DMS79 treated with DMSO at 0.1 percent for 48 hours (cell line): ENCODE results near the gene DLGAP1.
A peak's percentile ranks its signal among the peaks of the same experiment; 100 is the strongest.

Experiments
- DNase-seq: peaks from one replicate; lab custom pipeline; 2025; lab: John Stamatoyannopoulos, UW

Gene DLGAP1

GRCh38 chr18:3530807-3531206 lies 924.3 kb downstream of the DLGAP1 start:
- no peak for DNase-seq

GRCh38 chr18:3529601-3530000 lies 925.5 kb downstream of the DLGAP1 start:
- DNase-seq = peak; percentile 100

DNA sequence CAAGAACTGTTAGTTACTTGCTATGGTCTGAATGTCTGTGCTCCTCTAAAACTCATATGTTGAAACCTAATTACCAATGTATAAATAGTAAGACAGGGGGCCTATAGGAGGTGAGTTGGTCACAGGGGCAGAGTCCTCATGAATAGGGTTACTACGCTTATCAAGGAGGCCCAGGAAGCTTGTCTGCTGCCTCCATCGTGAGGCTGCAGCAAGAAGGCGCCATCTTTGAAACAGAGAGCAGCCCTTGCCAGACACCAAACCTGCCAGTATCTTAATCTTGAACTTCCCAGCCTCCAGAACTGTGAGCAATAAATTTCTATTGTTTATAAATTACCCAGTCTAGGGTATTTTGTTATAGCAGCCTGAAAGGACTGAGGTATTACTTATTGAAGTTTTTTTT lies 926.0 kb downstream of the DLGAP1 start:
- no peak for DNase-seq

DNA sequence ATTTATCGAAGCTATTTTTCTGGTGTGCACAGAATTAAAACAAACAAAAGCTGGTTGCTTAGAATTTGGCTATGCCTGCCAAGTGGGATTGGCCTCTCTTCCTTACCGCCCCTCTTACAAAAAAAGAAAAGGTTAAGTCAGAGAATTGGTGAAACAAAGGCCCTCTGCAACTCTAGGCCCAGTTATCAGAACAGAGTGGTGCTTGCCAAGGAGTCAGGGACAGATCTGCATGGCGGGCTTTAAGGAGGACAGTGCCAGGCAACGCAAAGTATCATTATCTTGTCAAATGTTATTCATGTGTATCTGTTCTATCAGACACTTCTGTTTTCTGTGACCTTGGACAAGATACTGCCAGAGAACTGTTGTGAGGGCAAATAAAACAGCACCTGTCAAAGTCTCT lies 926.9 kb downstream of the DLGAP1 start:
- peak; percentile 55 for DNase-seq

DNA sequence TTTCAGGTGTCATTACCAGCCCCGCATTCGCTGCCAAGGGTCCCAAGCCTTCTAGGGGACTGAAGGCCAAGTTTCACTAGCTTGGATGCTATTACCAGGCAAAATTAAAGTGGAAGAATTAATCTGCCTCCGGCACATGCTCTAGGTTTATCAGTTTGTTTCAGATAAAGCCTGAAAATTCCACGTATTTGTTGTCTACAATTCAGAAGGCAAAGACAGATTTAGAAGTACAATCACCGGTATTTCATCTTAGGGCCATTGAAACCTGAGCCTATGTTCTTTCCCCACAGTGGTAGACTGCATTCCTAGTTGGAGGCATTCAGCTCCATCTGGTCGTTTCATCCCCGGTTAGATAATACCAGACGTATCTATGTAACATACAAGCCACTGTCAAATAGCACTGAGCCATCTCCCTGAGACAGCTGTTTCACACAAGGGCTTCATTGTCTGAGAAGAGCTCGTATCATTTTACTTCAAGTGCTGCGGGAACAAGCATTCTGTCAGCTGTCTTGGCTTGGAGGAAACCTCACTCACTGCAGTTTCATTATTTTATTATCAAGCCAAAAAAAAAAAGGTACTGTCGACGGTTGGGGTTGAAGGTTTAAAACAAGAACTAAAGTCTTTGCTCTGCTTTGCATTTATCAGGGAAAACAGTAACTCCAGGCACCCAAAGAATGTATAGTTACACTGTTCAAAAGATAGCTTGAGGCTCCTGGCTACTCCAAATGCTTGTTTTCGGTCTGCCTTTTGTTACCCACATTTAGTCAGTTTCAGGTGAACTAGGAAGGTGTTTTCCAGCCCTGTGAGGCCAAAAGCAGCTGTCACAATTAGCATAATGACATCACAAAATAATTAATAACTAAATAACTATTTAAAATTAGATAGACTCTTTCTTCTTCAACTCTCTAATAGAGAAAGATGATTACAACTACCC lies 928.4 kb downstream of the DLGAP1 start:
- DNase-seq = peak; percentile 94

GRCh38 chr18:3525870-3526420 lies 929.2 kb downstream of the DLGAP1 start:
- DNase-seq = peak; percentile 95

DNA sequence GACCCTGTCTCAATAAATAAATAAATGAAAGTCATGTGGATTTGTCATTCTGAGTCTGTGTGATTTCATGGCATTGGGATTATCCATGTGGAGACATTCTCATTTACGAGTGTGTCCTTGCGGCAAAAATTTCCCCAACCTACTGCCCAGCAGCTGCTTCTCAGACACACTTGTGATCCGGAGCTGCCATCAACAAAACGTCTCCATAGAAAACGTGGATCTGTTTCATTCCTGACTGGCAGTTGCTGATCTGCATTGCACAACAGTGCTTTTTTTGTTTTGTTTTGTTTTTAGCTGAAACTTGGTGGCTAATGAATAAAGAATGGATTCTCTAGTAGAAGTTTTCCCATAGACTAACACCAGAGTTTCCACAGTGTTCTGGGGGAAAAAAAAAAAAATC lies 930.4 kb downstream of the DLGAP1 start:
- no peak for DNase-seq

DNA sequence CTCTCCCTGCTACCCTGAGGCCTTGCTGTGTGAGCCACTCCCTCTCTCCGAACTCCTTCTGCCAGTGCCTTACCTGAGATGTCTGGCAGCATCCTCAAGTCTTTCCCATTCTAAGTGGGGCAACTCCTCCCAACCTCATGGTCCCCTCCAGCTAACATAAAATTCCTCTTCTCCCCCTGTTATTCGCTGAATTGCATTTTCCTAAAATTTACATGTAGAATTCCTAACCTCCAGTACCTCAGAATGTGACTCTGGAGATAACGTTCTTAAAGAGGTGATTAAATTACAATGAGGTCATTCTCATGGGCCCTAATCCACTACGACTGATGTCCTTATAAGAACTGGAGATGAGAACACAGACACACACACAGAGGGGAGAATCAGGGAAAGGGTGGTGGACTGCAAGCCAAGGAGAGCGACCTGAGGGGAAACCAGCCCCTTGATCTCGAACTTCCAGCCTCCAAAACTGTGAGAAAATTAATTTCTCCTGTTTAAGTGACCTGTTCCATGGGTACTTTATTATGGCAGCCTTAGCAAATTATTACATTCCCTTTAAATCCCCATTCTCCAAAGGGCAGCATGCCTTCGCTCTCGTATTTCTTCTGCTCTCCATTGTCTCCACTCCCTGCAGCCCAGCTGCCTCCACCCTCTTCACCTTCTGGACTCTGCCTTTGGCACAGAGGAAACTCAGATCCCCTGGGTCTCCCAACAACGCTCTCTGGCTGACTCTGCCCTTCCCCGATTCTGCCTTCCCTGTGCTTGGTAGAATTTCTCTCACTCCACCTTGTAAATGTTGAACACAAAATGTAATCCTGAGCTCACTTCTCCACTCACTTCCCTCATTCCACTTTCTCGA lies 934.6 kb downstream of the DLGAP1 start:
- DNase-seq = no peak

DNA sequence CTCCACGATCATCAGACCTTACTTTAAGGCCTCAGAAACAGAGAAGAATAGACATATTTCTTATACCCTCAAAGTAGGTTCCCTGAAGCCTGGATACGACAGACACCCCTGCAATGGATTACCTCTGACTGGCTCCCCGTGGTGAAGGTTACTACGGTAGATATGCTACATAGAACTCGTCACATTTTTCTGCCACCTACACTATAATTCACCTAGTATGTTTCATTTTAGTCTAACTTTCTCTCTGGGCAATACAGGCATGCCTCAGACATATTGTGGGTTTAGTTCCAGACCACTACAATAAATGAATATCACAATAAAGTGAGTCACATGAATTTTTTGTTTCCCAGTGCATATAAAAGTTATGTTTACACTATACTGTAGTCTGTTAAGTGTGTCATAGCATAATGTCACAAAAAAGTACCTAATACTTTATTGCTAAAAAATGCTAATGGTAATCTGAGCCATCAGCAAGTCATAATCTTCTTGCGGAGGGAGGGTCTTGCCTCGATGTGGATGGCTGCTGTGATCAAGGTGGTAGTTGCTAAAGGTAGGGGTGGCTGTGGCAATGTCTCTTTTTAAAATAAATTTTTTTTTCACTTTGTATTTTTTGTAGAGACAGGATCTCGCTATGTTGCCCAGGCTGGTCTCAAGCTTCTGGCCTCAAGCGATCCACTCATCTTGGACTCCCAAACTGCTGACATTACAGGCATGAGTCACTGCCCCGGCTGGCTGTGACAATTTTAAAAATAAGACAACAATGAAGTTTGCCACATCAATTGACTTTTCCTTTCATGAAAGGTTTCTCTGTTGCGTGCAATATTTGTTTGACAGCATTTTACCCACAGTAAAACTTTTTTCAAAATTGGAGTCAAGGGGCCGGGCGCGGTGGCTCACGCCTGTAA lies 940.5 kb downstream of the DLGAP1 start:
- no peak for DNase-seq

- DNase-seq = no peak
These were observed 941.6 kb downstream of the DLGAP1 start for GRCh38 chr18:3513481-3513880.

- peak; percentile 40 for DNase-seq
These were observed 943.1 kb downstream of the DLGAP1 start for GRCh38 chr18:3511980-3512379.

DNA sequence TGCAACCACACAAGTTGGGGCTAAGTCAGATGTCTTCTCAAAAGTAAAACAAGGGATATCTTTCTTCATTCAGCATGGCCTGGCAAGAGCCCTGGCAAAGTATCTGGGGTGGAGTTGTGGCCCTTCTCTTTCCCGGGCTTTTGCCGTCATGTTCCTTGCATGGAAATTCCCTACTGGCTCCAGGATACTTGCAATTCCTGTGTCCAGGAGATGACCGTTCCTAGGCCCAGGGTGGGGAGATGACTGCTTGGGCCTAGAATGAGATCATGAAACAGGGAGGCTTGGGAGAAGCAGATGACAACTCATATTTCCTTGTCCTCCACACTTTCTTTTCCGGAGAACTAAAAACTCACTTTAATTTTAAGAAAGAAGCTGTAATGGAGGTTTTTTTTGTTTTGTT lies 944.2 kb downstream of the DLGAP1 start:
- no peak for DNase-seq

DNA sequence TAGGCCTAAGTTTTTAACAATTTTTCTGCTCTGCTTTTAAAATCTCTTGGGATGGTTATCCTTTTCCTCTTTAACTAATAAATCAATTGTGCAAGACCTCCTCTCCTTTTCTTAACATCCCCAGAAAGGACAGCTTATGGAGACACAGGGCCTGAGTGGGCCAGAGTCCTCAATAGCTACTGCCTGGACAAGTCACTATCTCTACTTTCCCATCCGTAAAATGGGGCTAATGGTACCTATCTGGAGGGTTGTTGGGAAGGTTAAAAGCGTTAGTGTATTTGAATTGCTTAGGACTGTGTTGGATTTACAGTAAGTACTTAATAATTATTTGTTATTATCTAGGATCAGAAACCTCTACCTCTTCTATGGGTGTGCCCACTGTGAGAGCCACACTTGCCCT lies 945.1 kb downstream of the DLGAP1 start:
- no peak for DNase-seq

DNA sequence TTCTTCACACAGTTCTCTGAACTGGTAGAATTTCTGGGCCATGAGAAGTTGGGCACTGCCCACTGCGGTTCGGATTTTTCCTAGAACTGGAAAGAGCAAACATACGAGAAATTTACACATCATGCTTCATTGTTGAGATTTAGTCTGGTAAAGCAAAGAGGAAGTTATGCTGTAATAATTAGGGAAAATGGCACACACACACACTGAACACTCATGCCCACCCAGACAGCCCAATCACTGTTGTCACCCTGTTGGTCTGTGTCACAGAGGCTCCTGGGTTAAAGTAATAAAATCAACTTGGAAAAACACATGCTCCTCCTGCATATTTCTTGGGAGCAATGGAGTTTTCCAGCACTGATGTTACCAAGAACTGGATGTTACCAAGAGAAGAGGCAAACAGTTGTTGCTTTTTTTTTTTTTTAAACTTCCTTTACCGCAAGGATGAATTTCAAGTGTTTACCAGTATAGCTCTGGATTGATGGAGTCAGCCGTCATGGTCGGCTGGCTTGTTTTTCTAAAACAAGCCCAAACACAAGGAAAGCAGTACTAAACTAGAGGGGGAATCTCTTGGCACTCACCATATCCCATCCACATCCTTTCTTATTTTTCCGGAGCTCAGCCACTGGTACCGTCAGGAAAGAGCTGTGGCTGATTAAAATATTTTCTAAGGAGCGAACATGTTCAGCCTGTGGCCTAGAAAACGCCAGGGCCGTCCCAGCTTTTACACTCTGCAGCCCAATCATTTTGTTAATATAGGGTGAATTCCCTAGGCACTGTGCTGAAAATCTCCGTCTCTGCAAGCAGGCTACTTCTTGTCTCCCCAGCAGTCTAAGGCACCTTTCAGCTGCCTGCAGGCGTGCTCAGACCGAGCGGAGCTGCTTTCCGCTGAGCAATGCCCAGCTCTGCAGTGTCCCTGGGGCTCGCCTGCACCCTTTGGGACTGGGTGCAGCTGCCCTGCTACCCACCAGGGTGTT lies 946.2 kb downstream of the DLGAP1 start:
- peak; percentile 99 for DNase-seq

GRCh38 chr18:3504637-3505036 lies 950.5 kb downstream of the DLGAP1 start:
- no peak for DNase-seq

DNA sequence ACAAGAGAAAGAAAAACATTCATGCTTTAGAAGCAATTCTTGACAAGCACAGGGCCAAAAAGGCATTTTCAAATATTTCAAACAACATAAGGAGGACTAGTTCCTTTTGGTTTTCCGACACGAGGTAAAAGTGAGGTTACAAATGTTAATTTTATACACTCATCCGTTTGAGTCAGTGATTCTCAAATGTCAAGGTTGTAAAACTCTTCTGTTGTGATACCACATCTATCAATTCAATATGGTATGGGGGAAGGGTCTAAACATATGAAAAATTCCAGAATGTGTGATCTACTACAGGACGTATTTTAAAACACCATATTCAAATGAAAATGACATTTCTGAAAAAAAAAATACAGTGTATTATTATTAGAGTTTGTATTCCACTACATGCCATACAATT lies 952.5 kb downstream of the DLGAP1 start:
- DNase-seq = no peak

- no peak for DNase-seq
These were observed 955.1 kb downstream of the DLGAP1 start for GRCh38 chr18:3500016-3500415.

DNA sequence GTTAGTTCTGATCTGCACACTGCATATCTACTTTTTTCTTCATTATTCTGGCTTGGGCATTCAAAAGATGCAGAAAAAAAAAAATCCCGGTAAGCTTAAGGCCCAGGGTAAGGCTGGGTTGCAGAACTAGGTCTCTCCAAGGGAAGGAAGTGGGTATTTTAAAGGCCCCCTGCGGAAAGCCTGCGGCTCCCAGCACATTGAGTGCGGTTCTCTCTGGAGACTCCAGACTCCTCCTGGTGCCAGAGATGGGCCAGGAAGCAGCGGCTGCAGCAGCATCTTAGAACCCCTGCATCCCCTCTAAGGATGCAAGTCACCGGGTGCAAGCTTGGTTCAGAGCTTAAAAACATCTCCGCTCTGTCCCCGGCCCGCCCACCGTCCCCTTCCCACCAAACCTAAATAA lies 955.6 kb downstream of the DLGAP1 start:
- DNase-seq = peak; percentile 93

DNA sequence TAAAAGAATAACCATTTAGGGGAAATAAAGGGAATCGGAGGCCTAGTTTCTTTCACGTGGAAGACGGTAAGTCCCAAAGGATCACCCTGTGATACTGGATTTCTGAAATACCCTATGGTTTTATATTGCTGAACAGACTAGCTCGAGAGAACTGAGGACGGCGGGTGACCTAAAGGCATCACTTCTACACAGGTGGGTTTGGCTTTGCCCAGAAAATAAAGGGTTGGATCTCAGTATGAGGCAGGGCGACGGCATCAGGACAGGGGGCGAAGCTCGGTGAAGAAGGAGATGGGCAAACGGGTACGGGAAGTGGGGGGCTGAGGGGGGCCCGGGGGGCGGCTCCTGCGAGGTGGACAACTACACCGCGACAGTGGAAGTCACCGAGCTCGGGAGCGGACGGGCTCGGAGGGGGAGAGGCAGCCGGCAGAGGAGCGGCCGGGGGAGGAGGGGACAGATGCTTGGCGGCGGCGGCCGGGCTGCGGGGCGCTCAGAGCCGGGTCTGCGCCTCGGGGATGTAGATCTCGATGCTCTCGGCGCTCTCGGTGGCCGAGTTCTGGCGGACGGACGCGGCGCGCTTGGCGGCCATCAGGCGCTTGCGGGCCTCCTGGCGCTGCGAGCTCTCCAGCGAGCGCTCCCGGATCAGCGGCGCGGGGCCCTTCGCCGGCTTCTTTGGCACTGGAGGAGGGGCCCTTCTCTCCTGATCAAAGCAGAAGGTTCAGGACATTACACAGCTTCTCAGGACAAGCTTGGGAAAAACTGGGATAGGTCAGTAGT lies 956.2 kb downstream of the DLGAP1 start:
- DNase-seq = peak; percentile 87
